HG02798 (cell line): ENCODE data around the gene PACC1.

Experiments
- ATAC-seq: cut with Tn5 transposase; IDR thresholded peaks from one replicate; pipeline ENCODE4 v1.9.1; 2021; ENCODE audit warnings: mild to moderate bottlenecking; ENCODE audit not compliant: unreplicated experiment, poor library complexity

PACC1 gene

GRCh38 chr1:212414328-212415106, at the start of gene PACC1:
Gene PACC1, minus strand, starts transcription at chr1:212414886. Its CDS starts 129 bp downstream, at chr1:212414757.
- ATAC-seq, result peak; percentile 97

GRCh38 chr1:212463565-212464285, 49.0 kb upstream of the PACC1 start:
- ATAC-seq, result no peak

- no peak for ATAC-seq
These were observed 47.4 kb upstream of the PACC1 start for GRCh38 chr1:212461916-212462660.

- ATAC-seq, result no peak
These were observed 45.7 kb upstream of the PACC1 start for GRCh38 chr1:212460376-212460775.

- ATAC-seq, result no peak
These were observed 45.0 kb upstream of the PACC1 start for GRCh38 chr1:212459656-212460055.

- no peak for ATAC-seq
These were observed 44.1 kb upstream of the PACC1 start for GRCh38 chr1:212458817-212459216.

GRCh38 chr1:212457740-212458338, 43.2 kb upstream of the PACC1 start:
- ATAC-seq, result no peak

GRCh38 chr1:212455803-212456528, 41.3 kb upstream of the PACC1 start:
- ATAC-seq, result peak; percentile 66

- ATAC-seq, result no peak
These were observed 40.7 kb upstream of the PACC1 start for GRCh38 chr1:212455401-212455800.

GRCh38 chr1:212454741-212455140, 40.1 kb upstream of the PACC1 start:
- no peak for ATAC-seq

GRCh38 chr1:212453156-212453857, 38.6 kb upstream of the PACC1 start:
- ATAC-seq, result no peak

GRCh38 chr1:212452323-212453155, 37.9 kb upstream of the PACC1 start:
- ATAC-seq, result no peak

- ATAC-seq, result no peak
These were observed 37.0 kb upstream of the PACC1 start for GRCh38 chr1:212451416-212452322.

GRCh38 chr1:212450331-212450881, 35.7 kb upstream of the PACC1 start:
- no peak for ATAC-seq

- no peak for ATAC-seq
These were observed 32.8 kb upstream of the PACC1 start for GRCh38 chr1:212447478-212447877.

- ATAC-seq, result no peak
These were observed 31.6 kb upstream of the PACC1 start for GRCh38 chr1:212446333-212446732.

- ATAC-seq, result no peak
These were observed 27.7 kb upstream of the PACC1 start for GRCh38 chr1:212442408-212442807.
